SU-DHL-6 (cell line): ENCODE results near the gene CD9.

Source experiments
- H2AFZ ChIP-seq: fragments of 200-600 bp; sonication (generic); 2 replicates; pipeline ENCODE4 v1.6.1; 2014; ENCODE audit warnings: low read depth, mild to moderate bottlenecking, moderate library complexity, mixed read lengths, antibody characterized with exemption, low read length; ENCODE audit not compliant: severe bottlenecking
- H3F3A ChIP-seq: fragments of 200-600 bp; shearing (Covaris generic); 2 replicates; pipeline ENCODE4 v1.6.0; 2016; ENCODE audit warnings: antibody characterized with exemption, mild to moderate bottlenecking; ENCODE audit not compliant: insufficient read depth
- H3K27ac ChIP-seq: fragments of 200-600 bp; sonication (generic); 2 replicates; pipeline ENCODE4 v1.5.1; 2016; ENCODE audit warnings: low read depth, mild to moderate bottlenecking, low read length, moderate library complexity, mixed read lengths
- H3K27me3 ChIP-seq: fragments of 200-600 bp; sonication (generic), shearing (Covaris generic); 2 replicates; pipeline ENCODE4 v1.6.0; 2014; ENCODE audit warnings: mild to moderate bottlenecking, low read length
- H3K36me3 ChIP-seq: fragments of 200-600 bp; sonication (generic); 2 replicates; pipeline ENCODE4 v1.6.1; 2014; ENCODE audit warnings: mild to moderate bottlenecking, low read length, mixed read lengths
- H3K4me2 ChIP-seq: fragments of 300-600, 200-600 bp; shearing (Covaris generic), sonication (generic); 2 replicates; pipeline ENCODE4 v1.6.0; 2014; ENCODE audit warnings: low read length, low read depth, mild to moderate bottlenecking; ENCODE audit not compliant: poor library complexity, severe bottlenecking
- H3K4me3 ChIP-seq: fragments of 200-600 bp; sonication (generic); 2 replicates; pipeline ENCODE4 v1.5.1; 2014; ENCODE audit warnings: antibody characterized with exemption, low read length, mild to moderate bottlenecking, mixed read lengths; ENCODE audit not compliant: insufficient read depth, poor library complexity, severe bottlenecking
- H3K79me2 ChIP-seq: fragments of 200-600 bp; sonication (generic); 2 replicates; pipeline ENCODE4 v1.6.1; 2014; ENCODE audit warnings: mild to moderate bottlenecking, low read length, moderate library complexity; ENCODE audit not compliant: insufficient read depth
- H3K9ac ChIP-seq: fragments of 200-600 bp; sonication (generic); 2 replicates; pipeline ENCODE4 v1.7.0; 2014; ENCODE audit warnings: mild to moderate bottlenecking, low read length
- H3K9me2 ChIP-seq: fragments of 200-600 bp; sonication (generic); replicated peaks from 2 replicates; pipeline ENCODE4 v1.6.1; 2014; ENCODE audit warnings: low read length; ENCODE audit not compliant: insufficient read depth
- H3K9me3 ChIP-seq: fragments of 200-600 bp; sonication (generic); 2 replicates; pipeline ENCODE4 v1.6.1; 2014; ENCODE audit warnings: low read length, mixed read lengths; ENCODE audit not compliant: insufficient read depth
- H4K20me1 ChIP-seq: fragments of 200-600 bp; sonication (generic); 2 replicates; pipeline ENCODE4 v1.6.1; 2014; ENCODE audit warnings: low read depth, mild to moderate bottlenecking, antibody characterized with exemption, low read length, moderate library complexity, mixed read lengths
- CTCF ChIP-seq: fragments of 200-600 bp; sonication (generic); IDR thresholded peaks from one replicate; pipeline ENCODE4 v1.5.1; 2017; ENCODE audit warnings: antibody characterized with exemption, mild to moderate bottlenecking, low read length, moderate library complexity; ENCODE audit not compliant: insufficient read depth, poor library complexity, severe bottlenecking
- EZH2phosphoT487 ChIP-seq: fragments of 200-600 bp; sonication (generic), shearing (Covaris generic); conservative IDR thresholded peaks from 2 replicates; pipeline ENCODE4 v1.6.1; 2018; ENCODE audit warnings: mild to moderate bottlenecking, antibody characterized with exemption, low read length, moderate library complexity, mixed read lengths

CD9 gene

DNA sequence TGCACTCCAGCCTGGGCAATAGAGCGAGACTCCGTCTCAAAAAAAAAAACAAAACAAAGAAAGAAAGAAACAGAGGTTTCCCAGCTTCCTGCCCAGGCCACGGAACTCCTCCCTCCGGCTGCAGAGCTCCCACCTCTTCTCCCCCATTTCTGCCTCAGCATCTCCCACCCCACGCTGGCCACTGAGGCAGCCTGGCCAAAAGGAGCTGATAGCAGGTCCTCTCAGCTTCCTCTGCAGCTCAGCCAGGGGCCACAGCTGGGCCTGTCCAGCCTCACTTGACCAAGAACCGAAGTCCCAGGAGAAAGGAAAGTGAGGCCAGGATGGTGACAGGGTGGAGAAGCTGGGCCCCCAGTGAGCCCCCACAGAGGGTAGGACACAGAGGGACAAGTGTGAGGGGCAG, 33.4 kb upstream of the CD9 start:
- Histone ChIP-seq H3K27me3 (no peaks in the 10 kb centered on the region), H3K4me2 (no peak overlapping the region), H3K9me2 (no peaks in the 10 kb centered on the region), H3K9me3 (no peaks in the 10 kb centered on the region), H3K9ac (no peak overlapping the region), H4K20me1 (no peaks in the 10 kb centered on the region), H3F3A (no peaks in the 10 kb centered on the region), H3K36me3 (no peaks in the 10 kb centered on the region), H2AFZ (no peak overlapping the region), H3K27ac (no peak overlapping the region), H3K4me3 (no peak overlapping the region), H3K79me2 (no peaks in the 10 kb centered on the region)
- TF ChIP-seq CTCF (no peak), EZH2phosphoT487 (no peak)

DNA sequence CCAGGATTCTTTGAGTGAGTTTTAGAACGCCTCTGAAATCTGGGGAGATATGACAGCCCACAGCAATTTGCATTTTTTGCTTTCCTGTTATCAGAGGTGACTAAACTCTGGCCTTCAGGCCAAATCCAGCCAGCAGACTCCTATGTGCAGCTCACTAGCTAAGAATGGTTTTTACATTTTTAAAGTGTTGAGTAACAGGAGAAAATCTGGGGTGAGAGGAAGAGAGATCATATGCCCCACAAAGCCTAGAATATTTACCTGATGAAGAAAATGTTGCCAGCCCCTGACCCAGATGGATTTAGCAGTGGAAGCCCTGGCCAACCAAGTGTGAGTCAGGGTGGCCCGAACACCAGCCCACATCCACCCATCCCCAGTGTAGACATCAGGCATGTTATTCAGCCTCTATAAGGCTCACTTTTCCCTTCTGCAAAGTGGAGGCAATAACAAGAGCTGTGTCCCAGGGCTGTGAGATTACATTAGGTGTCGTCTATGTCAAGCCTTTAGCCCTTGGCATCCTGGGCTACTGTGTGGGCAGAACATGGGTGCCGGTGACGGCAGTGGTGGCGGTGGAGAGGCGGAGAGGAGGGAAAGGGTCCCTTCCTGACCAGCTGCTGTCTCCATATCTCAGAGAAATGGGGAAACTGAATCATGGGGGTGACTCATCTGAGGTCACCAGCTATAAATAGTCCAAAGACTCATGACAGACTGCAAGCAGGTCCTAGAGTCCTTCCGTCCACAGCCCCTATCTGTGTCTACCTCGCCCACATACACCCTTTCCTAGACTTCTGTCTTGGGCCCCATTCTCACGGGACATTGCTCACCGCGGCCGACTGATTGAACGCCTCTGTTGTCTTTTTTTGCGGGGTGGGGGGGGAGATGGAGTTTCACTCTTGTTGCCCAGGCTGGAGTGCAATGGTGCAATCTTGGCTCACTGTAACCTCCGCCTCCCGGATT, 32.6 kb upstream of the CD9 start:
- H3K9me3 ChIP-seq = no peaks in the 10 kb centered on the region
- H3F3A ChIP-seq = no peaks in the 10 kb centered on the region
- H3K9me2 ChIP-seq = no peaks in the 10 kb centered on the region
- no peaks in the 10 kb centered on the region for H4K20me1 ChIP-seq
- no peak overlapping the region for H3K27ac ChIP-seq
- no peaks in the 10 kb centered on the region for H3K27me3 ChIP-seq
- H3K36me3 ChIP-seq = no peaks in the 10 kb centered on the region
- H2AFZ ChIP-seq = no peak overlapping the region
- H3K4me3 ChIP-seq = no peak overlapping the region
- H3K4me2 ChIP-seq = no peak overlapping the region
- no peak for TF ChIP-seq CTCF
- no peak for TF ChIP-seq EZH2phosphoT487
- no peak overlapping the region for H3K9ac ChIP-seq
- no peaks in the 10 kb centered on the region for H3K79me2 ChIP-seq

DNA sequence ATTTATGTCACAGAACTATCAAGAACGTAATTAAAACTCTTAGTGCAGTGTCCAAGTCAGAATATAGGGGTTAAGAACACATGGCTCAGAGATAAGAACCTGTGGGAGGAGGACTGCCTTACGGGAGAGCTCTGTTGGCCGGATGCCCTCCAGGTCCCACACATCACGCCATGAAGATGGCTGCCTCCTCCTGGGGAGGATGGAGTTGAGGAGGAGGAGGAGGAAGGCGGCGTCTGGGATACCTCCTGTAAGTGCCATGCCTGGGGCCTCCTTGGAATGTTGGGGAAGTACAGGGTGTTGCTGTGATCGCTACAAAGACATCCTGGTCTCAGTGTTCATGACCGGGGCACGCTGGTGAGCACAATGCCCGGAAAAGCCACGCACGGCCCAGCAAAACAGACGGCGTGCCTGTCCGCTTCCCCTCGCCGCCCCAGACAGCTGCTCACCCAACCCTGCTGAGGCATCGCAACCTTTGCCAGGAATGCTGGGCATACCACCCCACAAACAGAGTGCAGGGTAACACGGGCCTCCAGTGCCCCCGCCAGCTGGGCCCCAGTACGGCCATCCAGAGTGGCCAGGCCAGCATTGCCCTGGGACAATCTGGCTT, 28.7 kb upstream of the CD9 start:
- Histone ChIP-seq H3K79me2 (no peaks in the 10 kb centered on the region), H3K4me2 (no peak overlapping the region), H3K4me3 (no peak overlapping the region), H3F3A (no peaks in the 10 kb centered on the region), H3K9ac (no peak overlapping the region), H3K9me2 (no peaks in the 10 kb centered on the region), H4K20me1 (no peaks in the 10 kb centered on the region), H2AFZ (no peak overlapping the region), H3K36me3 (no peaks in the 10 kb centered on the region), H3K9me3 (no peaks in the 10 kb centered on the region), H3K27me3 (no peaks in the 10 kb centered on the region), H3K27ac (no peak overlapping the region)
- TF ChIP-seq EZH2phosphoT487 = no peak
- TF ChIP-seq CTCF = no peak
